Stimulated activated CD4-positive, alpha-beta T cell treated with anti-CD3 and anti-CD28 coated beads, Interleukin-15, amount 100 ng/mL, for 24 hours (primary cell): ENCODE results near the gene TNK1.

ENCODE experiments used
- DNase-seq: peaks from one replicate; pipeline ENCODE4 v3.0.0-alpha.2; 2020

Gene TNK1

DNA sequence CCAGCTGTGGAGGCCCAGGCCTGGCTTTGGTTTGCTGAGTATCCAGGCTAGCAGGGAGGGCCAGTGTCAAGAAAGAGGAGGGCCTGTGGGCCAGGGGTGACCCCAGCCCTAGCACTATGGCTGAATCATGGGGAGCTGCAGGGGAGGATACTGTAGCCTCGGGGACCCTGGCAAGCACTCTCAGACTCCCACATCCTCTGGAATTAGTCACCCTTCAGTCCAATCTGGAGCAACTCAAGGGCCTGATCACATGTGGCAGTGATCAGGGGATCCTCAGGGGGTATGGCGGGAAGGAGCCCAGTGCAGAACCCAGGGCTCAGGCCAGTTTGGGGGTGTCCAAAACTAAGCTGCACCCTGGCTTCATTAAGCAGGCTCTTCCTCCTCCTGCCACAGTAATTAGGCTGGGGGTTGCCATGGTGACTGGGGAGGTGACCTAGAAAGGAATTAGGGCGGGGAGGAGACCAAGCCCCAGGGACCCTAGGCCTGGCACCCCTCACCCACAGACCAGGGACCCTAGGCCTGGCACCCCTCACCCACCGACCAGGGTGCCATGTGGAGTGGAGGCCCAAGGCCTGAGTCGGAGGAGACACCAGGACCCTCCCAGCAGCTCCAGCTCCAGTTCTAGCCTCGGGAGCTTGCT is 32.6 kb downstream of the TNK1 start:
- no peak for DNase-seq

DNA sequence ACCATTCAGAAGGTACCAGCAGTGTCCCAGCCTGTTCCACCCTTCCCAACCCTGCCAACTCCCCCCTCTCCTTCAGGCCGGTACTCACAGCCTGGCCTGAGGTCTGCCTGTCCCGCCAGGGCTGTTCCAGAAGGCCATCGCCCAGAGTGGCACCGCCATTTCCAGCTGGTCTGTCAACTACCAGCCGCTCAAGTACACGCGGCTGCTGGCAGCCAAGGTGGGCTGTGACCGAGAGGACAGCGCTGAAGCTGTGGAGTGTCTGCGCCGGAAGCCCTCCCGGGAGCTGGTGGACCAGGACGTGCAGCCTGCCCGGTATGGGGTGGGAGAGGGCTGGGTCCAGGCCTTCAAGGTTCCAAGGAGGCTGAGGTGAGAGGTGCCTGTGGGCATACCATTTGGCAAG is 33.9 kb downstream of the TNK1 start:
- no peak for DNase-seq

DNA sequence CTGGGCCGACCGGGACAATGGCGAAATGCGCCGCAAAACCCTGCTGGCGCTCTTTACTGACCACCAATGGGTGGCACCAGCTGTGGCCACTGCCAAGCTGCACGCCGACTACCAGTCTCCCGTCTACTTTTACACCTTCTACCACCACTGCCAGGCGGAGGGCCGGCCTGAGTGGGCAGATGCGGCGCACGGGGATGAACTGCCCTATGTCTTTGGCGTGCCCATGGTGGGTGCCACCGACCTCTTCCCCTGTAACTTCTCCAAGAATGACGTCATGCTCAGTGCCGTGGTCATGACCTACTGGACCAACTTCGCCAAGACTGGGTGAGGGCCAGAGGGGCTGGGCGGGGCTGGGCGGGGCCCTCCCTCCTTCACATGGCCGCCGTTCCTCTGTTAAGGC is 34.9 kb downstream of the TNK1 start:
- DNase-seq: no peak

DNA sequence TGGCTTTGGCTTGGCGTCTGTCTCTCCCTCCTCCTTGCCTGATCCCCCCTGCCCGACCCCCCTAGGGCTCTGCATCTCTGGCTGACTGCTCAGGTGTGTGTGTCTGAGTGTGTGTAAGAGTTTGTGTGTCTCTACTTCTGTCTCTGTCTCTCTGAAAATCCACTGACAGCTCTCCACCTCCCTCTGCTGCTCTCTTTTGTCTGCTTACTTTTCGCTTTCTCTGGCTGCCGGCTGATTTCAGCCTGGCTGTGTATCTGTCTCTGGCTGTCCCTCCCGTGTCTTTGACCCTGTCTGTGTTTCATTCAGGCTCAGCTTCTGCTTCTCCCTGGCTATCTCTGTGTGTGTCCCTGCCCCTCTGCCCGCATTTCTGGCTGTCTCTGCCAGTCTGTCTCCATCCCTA is 35.4 kb downstream of the TNK1 start:
- DNase-seq: no peak

DNA sequence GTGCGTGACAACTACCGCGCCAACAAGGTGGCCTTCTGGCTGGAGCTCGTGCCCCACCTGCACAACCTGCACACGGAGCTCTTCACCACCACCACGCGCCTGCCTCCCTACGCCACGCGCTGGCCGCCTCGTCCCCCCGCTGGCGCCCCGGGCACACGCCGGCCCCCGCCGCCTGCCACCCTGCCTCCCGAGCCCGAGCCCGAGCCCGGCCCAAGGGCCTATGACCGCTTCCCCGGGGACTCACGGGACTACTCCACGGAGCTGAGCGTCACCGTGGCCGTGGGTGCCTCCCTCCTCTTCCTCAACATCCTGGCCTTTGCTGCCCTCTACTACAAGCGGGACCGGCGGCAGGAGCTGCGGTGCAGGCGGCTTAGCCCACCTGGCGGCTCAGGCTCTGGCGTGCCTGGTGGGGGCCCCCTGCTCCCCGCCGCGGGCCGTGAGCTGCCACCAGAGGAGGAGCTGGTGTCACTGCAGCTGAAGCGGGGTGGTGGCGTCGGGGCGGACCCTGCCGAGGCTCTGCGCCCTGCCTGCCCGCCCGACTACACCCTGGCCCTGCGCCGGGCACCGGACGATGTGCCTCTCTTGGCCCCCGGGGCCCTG is 36.3 kb downstream of the TNK1 start:
- DNase-seq: no peak

DNA sequence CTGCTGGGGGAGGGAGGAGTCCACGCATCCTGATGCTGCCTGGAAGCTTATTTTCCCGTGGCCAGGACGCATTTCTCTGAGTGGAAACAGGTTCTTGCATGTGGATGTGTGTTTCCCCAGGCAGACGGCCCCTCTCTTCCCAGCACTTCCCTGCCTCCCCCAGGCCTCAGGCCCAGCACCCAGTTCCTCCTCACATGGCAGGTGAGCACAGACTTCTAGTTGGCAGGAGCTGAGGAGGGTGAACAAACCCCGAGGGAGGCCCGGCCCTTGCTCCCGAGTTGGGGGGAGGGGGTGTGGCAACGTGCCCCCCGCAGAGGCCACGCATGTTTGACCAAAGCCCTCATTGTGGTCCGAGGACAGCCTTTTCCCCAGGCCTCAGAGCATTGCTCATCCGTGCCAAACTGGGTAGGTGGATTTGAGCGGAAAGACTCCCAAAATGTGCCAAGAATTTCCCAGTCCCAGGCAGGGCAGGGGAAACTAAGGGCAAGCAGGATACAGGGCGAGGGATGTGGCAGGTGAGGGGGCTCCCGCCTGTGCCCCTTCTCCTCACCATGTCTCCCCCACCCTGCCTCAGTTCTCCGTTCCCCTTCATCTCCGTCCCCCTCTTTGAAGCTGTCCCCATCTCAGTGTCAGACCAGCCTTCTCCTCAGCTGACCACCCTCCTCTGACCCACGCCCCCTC is 37.7 kb downstream of the TNK1 start:
- no peak for DNase-seq

DNA sequence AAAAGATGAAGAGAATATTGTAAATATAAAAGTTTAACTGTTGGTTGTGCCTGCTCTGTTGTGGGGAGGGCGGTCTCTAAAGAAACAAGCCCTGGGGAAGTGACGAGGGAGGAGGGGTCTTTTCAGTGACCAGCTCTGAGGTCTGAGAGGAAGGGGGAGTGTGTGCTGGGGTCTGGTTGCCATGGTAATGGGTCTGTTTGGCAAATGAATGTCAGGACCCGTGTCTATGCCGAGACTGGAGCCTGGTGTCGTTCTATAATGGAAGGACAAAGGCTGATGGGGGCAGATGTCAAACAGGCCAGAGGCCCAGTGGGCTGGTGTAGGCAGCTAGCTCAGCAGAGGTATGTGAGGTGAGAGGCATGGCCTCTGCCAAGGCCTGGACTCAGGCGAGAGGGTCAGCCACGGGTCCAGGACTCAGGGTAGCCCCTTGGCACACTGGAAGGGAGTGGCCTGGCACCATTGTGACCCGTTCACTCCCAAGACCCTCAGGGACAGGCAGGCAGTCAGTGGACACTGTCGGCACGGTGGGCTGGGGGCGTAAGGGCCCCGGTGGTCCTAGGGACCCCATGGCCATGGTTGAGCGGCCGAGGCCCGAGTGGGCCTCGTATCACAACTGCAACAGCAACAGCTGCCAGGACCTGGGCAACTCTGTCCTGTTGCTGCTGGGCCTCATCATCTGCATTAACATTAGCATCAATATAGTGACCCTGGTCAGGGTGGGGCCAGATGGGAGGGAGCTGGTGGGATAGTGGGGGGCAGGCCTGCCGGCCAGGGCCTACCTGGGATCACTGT is 39.1 kb downstream of the TNK1 start, which contains the start of gene SPEM1:
TSS of gene SPEM1 (plus strand) at position 506 of the 792 bp plus-strand sequence. CDS start at position 567, 61 bp downstream.
- DNase-seq: no peak

DNA sequence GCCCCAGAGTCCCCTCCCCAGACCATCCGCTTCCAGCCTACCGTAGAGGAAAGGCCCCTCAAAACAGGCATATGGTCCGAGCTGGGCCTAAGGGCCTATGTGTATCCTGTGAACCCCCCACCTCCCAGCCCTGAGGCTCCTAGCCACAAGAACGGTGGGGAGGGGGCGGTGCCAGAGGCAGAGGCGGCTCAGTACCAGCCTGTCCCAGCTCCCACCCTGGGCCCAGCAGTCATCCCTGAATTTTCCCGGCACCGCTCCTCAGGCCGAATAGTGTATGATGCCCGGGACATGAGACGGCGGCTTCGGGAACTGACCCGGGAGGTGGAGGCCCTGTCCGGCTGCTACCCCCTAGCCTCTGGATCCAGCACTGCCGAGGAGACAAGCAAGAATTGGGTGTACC is 40.3 kb downstream of the TNK1 start:
- no peak for DNase-seq

DNA sequence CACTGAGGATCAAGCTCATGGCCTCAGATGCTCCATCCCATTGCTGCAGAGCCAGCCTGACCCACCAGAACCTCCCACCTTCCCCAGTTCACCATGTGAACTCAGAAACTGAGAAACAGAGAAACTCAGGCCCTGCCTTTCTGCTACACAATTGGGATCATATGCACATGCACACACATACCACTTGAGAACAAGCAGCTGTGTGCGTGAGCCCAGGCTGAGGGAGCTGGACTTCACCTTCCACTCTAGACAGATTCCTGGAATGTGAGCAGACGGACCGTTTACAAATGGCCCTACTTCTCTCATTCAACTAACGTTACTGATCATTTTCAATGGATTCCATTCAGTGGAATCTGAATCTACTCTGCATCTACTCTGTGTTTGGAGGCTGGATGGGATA is 42.8 kb downstream of the TNK1 start:
- DNase-seq: no peak

DNA sequence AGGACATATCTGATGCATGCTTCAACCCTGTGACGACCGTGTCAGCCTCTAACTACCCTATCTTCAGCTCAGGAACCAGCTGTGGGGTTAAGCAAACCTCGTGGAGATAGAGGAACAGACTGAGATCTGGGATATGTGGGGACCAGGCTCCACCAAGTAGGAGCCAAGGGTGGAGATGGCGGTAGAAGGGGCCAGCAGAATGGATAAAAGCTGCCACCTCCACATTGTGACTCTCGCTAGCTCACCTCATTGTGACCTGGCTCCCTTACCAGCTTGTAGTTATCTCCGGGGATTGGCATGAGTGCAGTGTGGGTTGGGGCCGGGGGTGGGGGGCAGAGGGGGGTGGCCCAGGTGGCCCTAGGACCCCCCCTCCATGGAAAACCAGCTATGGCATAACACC is 44.4 kb downstream of the TNK1 start, which contains the start of gene SPEM2:
TSS of gene SPEM2 (plus strand) at position 301 of the 400 bp plus-strand sequence. CDS start at position 374, 73 bp downstream.
- no peak for DNase-seq

DNA sequence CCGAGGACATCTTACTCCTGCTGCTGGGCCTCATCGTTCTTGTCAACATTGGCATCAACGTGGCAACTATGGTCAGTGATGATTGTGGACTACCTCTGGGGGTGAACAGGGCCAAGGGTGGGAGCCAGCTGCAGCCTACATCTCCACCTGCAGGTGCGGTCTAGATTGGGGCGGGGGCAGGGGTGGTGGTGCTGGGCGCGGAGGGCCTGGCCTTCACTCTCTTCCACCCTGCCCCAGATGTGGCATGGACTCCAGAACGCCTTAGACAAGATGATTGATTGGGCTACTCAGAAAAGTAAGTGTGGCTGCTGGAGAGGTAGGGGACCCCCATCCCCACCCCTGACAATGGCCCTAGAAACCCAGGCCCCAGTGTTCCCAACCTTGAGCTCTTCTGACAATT is 44.9 kb downstream of the TNK1 start:
- no peak for DNase-seq

DNA sequence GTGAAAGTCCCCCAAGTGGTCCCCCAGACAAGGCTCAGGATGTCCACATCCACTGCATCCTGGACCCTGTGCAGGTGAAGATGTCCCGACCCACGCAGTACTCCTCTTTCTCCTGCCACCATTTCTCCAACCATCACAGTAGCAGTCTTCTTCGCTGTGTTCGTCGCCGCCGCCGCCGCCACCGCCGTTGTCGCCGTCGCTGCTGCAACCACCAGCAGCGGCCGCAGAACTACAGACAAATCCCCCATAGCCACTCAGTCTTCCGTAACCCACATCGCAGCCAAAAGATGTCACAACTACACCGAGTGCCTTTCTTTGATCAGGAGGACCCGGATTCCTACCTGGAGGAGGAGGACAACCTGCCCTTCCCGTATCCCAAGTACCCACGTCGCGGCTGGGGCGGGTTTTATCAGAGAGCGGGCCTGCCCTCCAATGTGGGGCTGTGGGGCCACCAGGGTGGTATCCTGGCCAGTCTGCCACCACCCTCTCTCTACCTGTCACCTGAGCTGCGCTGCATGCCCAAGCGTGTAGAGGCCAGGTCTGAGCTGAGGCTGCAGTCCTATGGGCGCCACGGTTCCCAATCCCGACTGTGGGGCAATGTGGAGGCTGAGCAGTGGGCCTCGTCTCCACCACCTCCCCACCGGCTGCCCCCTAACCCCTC is 45.4 kb downstream of the TNK1 start:
- DNase-seq: no peak

DNA sequence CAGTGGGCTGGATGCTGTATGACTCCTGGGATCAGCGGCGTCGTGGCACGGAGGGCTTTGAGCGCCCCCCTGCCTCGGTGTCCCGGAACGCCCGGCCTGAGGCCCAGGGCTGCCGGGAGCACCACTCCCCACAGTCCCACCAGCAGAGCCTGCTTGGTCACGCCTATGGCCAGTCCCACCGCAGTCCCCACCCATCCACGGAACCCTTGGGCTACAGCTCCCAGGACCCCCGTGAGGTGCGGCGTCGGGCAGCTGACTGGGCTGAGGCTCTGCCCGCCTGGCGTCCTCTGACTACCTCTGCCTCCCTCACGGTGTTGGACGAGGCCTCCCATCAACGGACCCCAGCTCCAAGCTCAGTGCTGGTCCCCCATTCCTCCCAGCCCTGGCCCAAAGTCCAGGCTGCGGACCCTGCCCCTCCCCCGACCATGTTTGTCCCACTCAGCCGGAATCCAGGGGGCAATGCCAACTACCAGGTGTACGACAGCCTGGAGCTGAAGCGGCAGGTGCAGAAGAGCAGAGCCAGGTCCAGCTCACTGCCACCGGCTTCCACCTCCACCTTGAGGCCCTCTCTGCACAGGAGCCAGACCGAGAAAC is 46.1 kb downstream of the TNK1 start:
- no peak for DNase-seq

DNA sequence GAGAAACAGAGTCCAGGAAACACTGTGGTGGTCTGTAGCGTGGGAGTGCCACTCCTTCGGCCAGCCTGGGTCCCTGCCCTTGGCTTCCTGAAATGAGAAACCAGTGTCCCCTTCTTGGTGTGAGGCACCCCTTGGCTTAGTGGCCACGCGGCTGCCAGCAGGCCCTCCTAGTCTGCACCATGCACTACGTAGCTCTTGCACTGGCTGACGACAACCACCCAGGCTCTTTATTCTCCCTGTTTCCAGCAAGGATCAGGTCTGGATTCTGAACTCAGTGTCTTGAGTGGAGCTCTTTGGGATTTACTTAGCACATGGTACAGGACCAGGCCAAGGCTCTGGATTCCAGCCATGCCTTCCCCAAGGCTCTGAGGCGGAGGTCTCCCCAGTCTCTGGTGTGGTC is 46.7 kb downstream of the TNK1 start:
- no peak for DNase-seq

DNA sequence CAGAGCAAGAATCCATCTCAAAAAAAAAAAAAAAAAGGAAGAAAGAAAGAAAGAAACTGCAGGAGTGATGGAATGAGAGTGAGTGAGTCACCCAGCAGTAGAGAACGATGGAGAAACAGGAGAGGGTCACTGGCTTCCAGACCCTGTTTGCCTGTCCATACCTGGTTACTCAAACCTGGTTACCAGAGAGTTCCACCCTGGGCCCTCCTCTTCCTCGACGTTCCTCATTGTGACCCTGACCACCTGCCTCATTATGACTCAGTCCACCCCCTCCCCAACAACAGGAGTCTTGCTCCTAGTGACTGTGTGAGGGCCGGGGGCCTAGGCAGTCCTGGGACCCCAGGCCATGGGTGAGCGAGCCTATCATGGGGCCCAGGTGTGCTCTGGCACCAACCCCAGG is 47.7 kb downstream of the TNK1 start, which contains the start of gene SPEM3:
TSS of gene SPEM3 (plus strand) at position 301 of the 400 bp plus-strand sequence. CDS start at position 347, 46 bp downstream.
- DNase-seq: no peak

DNA sequence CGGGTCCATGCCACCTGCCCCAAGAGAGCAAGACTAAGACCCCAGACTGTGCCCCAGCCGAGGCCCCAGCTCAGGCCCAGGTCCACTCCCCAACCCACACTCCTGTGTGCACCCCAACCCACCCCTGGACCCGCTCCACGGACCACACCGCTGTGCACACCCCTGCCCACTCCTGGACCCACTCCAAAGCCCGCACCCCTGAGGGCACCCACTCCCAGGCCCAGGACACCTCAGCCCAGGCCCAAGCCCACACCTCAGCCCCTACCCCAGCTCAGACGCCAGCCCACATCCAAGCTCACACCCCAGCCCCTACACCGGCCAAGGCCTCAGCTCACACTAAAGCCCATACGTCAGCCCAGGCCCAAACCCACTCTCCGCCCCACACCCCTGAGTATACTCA is 48.8 kb downstream of the TNK1 start:
- DNase-seq: no peak

DNA sequence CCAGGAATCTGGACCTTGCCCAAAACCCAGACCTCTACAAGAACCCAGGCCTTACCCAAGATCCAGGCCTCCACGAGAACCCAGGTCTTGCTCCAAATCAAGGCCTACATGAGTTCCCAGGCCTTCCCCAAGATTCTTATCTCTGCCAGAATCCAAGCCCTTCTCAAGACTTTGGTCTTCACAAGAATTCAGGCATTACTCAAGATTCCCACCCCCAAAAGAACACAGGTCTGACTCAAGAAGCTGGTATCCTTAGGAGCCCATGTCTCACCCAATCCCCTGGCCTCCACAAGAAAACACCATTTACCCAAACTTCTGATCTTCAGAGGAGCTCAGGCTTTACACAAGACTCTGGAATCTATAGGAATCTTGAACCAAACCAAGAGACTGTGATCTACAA is 50.3 kb downstream of the TNK1 start:
- DNase-seq: no peak

DNA sequence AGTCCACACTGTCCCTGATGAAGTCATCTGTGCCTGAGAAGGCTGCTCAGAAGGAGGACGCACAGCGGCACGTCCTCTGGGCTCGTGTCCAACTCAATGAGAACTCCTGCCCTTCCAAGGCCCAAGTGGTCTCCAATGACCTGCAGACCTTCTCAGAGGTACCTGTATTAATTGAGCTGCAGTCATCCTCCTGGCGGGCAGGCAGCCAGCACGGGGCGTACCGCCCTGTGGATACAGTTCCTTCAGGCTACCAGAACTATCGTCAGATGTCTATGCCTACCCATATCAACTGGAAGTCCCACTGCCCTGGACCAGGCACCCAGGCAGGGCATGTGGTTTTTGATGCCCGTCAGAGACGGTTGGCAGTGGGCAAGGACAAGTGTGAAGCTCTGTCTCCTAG is 51.4 kb downstream of the TNK1 start:
- no peak for DNase-seq

DNA sequence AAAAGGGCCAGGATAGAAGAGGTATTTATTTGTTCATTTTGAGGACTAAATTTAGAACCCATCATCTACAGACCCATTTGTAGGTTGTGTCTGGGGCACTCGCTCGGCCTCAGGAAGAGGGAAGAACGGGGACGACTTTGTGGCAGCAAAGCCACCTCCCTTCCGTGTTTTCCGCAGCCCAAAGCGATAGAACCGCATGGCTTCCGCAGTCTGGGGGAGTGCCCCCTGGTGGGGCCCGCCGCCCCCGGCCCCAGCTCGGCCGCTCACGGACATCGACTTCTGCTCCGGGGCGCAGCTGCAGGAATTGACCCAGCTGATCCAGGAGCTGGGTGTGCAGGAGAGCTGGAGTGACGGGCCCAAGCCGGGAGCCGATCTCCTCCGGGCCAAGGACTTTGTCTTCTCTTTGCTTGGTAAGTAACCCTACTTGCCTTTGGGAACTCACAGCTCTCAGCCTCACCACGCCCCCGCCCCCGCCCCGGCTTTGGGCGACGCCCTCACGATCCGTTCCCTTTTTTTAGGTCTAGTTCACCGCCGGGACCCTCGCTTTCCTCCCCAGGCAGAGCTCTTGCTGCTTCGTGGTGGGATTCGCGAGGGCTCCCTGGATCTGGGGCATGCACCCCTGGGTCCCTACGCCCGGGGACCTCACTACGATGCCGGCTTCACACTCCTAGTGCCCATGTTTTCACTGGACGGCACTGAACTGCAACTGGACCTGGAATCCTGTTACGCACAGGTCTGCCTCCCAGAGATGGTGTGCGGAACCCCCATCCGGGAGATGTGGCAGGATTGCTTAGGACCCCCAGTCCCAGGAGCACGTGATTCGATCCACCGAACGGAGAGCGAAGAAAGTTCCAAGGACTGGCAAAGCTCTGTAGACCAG is 55.0 kb downstream of the TNK1 start:
- DNase-seq: peak; percentile 71

DNA sequence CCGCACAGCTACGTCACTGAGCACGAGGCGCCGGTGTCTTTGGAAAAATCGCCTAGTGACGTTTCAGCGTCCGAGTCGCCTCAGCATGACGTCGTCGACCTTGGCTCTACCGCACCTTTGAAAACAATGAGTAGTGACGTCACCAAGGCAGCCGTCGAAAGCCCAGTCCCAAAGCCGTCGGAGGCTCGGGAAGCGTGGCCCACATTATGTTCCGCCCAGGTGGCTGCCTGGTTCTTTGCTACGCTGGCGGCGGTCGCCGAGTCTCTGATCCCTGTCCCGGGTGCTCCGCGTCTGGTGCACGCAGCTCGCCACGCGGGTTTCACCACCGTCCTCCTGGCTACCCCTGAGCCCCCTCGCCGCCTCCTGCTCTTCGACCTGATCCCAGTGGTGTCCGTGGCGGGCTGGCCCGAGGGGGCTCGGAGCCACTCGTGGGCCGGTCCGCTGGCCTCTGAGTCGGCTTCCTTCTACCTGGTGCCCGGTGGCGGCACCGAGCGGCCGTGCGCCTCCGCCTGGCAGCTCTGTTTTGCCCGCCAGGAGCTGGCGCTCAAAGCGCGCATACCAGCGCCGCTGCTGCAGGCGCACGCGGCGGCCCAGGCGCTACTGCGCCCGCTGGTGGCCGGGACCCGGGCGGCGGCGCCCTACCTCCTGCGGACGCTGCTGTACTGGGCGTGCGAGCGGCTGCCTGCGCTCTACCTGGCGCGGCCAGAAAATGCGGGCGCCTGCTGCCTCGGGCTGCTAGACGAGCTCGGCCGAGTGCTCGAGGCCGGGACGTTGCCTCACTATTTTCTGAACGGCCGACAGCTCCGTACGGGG is 55.9 kb downstream of the TNK1 start:
- DNase-seq: peak; percentile 87
